HG03571 (cell line): ENCODE data around the gene GLB1L2.
"Not testable (repeated sequence)": the region's sequence is repeated elsewhere in the genome, so short reads cannot be mapped to it uniquely, and the experiment has no call there.

Source experiments
- ATAC-seq: cut with Tn5 transposase; IDR thresholded peaks from one replicate; pipeline ENCODE4 v1.9.1; 2021; ENCODE audit not compliant: unreplicated experiment

Gene GLB1L2, protein sequence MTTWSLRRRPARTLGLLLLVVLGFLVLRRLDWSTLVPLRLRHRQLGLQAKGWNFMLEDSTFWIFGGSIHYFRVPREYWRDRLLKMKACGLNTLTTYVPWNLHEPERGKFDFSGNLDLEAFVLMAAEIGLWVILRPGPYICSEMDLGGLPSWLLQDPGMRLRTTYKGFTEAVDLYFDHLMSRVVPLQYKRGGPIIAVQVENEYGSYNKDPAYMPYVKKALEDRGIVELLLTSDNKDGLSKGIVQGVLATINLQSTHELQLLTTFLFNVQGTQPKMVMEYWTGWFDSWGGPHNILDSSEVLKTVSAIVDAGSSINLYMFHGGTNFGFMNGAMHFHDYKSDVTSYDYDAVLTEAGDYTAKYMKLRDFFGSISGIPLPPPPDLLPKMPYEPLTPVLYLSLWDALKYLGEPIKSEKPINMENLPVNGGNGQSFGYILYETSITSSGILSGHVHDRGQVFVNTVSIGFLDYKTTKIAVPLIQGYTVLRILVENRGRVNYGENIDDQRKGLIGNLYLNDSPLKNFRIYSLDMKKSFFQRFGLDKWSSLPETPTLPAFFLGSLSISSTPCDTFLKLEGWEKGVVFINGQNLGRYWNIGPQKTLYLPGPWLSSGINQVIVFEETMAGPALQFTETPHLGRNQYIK

GRCh38 chr11:134331354-134332188, at the start of gene GLB1L2:
TSS of gene GLB1L2 (plus strand) at chr11:134331988. CDS start at chr11:134332062, 74 bp downstream.
- peak; percentile 71 for ATAC-seq

DNA sequence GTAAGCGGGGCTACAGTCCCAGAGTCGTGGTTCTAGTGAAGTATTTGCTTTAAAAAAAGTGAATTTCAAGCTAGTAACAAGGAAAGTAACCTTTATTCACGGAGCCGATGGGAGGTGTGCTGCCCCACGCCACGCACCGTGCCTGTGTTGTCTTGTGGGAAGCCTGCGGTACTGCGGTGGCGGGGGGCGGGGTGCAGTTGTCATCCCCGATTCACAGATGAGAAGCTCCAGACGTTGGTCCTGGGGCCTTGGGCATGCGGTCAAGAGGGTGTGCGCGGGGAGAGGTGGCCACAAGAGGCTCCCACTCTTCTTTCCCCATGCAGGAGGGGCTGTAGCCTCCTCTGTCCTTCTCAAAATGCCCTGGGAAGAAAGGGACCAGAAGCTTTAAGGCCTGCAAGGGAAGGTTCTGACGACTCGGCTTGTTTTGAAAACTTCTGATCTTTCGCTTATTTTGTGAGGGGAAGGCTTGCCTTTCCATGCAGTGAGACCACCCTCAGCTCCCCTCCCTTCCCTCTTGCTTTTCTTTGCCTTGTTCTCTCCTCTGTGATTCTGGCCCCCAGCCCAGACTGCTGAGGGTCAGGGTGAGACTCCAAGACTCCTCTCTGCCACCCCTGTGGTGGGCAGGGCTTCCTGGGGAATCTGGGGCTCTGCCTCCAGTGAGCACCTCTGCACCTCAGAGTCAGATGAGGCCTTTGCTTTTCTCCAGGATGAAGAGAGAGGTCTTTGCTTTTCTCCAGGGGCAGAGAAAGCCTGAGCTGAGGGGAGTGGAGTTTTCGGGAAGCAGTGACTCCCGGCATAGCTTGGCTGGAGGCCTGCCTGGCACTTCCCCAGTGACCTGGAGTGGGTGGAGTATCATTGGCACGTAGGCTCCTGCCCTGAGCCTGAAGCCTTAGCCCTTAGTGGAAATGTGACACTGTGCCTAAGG, 49.4 kb upstream of the GLB1L2 start:
- ATAC-seq, result no peak

GRCh38 chr11:134283461-134284230, 48.1 kb upstream of the GLB1L2 start:
- no peak for ATAC-seq

DNA sequence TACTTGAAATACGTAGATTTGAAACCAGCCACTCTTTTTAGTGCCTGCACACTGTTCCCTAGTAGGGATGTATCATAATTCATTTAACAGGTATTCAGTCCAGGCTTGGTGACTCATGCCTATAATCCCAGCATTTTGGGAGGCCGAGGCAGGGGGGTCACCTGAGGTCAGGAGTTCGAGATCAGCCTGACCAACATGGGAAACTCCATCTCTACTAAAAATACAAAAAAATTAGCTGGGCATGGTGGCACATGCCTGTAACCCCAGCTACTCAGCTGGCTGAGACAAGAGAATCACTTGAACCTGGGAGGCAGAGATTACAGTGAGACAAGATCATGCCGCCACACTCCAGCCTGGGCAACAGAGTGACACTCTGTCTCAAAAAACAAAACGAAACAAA, 47.4 kb upstream of the GLB1L2 start:
- ATAC-seq, result not testable (repeated sequence)

DNA sequence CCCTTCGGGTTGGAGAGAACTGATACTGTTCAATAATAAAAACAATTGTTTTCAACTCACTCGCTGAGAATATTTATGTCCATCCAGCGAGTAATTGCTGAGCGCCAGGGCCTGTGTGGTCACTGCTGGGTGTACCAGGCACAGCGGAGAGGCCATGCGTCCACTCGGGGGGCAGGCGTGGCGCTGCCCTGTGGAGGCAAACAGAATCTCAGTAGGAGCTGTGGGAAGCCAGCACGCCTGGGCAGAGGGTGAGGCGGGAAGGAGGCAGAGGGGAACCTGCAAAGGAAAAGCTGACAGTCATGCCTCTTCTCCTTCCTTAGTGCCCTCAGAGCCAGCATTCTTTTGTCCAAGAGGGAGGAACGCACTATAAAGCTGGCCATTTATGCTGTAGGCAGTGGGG, 44.2 kb upstream of the GLB1L2 start:
- no peak for ATAC-seq

DNA sequence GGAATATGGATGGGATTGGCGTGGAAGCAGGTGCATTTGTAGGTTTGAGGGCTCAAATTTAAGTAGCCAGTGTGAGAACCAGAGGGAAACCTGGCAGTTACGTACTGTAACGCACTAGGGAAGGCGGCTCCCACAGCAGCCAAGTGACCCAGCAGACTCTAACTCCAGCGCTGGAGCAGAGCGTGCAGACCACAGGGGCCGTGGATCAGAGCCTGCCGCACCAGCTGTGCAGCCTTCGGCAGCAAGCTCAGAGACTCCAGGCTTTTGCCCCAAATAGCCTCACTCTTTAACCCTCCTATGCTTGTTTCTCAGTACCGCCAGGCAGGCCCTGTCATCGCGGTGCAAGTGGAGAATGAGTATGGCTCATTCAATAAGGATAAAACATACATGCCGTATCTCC, 43.3 kb upstream of the GLB1L2 start:
- ATAC-seq, result no peak

- no peak for ATAC-seq
Observed at GRCh38 chr11:134289167-134289566, 42.6 kb upstream of the GLB1L2 start.

DNA sequence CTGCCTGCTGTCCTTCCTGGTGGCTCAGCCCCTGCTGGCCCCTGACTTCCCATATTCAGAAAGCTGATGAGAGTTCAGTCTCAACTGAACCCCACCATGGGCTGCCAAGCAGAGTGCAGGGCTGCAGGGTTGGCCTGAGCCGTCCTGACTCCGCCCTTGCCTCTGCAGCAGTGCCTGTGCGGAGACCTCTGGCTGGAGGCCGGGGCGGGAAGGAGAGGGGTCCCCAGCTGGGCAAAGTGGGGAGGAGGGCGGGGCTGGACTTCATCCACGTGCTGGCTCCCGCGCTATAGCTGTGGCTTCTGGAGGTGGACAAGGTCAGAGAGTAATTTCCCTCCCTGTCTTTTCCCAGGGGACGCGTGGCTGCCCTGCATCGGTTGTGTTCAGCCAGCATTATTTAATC, 42.0 kb upstream of the GLB1L2 start:
- no peak for ATAC-seq

DNA sequence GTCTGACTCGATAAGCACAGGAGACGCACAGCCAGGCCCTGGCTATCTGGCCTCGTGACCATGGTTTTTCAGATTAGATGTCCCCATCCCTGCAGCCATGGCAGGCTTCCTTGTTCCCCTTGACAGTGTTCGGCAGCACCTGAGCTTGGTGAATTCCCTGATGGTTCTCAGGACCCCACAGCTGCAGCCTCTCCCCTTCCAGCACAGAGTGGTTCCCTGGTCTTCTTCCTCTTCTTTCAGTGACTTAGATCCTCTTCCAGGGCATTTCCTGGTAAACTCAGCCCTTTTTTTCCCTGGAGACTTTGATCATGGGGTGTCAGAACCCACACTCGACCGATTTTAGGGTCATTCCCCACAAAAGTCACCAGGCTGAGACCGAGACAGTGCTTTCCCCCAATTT, 41.1 kb upstream of the GLB1L2 start:
- ATAC-seq, result no peak

GRCh38 chr11:134291196-134291595, 40.6 kb upstream of the GLB1L2 start:
- no peak for ATAC-seq

GRCh38 chr11:134292661-134293060, 39.1 kb upstream of the GLB1L2 start:
- no peak for ATAC-seq

- no peak for ATAC-seq
Observed at GRCh38 chr11:134293119-134294113, 38.4 kb upstream of the GLB1L2 start.

DNA sequence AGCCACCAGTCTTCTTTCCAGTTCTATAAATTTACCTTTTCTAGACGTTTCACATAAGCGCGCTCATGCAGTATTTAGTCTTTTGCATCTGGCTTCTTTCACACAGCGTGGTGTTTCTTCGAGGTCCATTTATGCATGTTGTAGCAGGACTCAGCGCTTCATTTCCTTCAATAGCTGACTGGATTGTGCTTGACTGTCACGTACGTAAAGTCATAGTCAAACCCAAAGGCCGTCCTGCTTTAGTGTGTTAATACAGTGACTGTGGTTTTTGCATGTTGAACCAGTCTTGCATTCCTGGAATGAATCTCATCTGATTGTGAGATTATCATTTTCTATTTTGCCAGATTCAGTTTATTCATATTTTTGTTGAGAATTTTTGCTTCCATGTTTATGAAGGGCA, 37.1 kb upstream of the GLB1L2 start:
- no peak for ATAC-seq

- ATAC-seq, result no peak
Observed at GRCh38 chr11:134312223-134312622, 19.6 kb upstream of the GLB1L2 start.

DNA sequence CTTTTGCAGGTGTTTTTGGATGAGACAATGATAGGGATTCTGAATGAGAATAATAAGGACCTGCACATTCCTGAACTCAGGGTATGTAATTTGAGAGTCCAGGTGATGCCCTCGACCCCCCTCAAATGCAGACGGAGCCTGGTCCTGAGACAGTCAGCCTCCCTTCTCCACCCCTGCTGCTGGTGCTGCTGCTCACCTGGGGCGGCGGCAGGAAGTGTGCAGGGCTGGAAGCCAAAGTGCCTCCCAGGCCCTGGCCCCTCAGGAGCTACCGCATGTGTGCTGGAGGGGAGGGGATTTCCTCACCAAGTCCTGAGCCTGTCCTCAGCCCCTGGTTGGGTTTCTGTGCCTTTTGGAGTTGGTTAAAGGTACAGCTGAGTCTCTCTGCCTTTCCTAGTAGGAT, 19.0 kb upstream of the GLB1L2 start:
- ATAC-seq, result no peak

DNA sequence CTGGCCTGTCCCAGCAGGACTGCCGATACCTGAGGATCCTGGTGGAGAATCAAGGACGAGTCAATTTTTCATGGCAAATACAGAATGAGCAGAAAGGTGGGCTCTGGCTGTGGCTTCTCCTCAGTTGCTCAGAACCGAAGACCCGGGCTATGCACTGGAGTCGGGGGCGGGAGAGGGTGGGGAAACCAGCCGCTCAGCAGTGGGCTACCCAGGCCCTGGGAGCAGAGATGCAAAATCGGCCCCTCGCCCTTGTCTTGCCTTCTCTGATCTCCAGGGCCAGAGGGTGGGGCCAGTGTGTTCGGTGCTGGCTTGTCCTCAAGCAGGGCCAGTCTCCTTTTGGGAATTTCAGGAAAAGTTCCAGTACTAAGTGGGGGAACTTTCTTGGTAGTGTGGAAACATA, 18.4 kb upstream of the GLB1L2 start:
- no peak for ATAC-seq

- ATAC-seq, result no peak
Observed at GRCh38 chr11:134313821-134314607, 17.8 kb upstream of the GLB1L2 start.

- no peak for ATAC-seq
Observed at GRCh38 chr11:134317103-134317502, 14.7 kb upstream of the GLB1L2 start.
